CD4-positive, alpha-beta T cell treated with Interferon alpha-2 for 1 hour (primary cell): Measurements from ENCODE around the gene TNFSF10.

Experiments used
- DNase-seq, 2 donors: peaks; one replicate each; pipeline ENCODE4 v3.0.0-alpha.2; 2020 to 2022

Gene TNFSF10

DNA sequence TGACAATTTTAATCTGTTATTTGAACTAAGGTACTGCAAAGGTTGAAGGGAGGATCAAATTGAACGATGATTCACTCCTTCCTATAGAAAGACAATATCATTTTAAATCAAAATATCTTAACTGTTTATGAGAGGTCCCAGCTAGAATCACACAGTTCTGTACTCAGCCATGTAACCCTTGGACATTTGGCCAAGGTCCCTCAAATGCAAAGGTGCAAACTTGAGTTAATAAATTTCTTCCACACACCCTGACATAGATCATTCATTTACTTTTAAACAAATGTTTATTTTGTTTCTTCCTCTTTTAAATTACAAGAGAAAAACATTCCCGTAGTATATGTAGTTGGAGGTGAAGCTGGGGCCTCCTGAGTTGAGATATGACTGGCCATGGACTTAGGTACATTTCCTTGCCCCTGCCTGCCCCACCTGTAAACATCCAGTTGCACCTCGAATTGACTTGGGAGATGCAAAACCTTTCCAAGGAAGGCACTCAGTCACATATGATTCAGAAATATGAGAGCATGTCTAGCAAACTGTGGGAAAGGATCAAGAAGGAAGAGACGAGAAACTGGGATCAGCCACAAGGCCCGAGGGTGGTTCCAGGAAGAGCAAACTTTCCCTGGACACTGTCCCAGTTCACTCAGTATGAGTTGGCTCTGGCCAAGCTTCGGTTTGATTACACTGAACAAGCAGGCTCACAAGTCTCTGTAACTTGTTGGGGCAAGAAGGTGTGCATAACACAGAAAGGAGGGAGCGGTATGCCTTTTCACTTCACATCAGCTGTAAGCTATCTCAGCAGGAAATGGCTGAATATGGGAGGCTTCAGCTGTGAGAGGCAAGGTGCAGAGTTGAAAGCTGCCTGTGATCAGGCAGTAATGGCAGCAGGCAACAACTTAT is 6.7 kb downstream of the TNFSF10 start:
- peak; percentile 9 to 53 for DNase-seq

- DNase-seq, result peak in 1 of 2 donors; percentile 25
These were observed 7.9 kb downstream of the TNFSF10 start for GRCh38 chr3:172515130-172515918.

GRCh38 chr3:172514678-172515077 is 8.6 kb downstream of the TNFSF10 start:
- DNase-seq, result no peak

DNA sequence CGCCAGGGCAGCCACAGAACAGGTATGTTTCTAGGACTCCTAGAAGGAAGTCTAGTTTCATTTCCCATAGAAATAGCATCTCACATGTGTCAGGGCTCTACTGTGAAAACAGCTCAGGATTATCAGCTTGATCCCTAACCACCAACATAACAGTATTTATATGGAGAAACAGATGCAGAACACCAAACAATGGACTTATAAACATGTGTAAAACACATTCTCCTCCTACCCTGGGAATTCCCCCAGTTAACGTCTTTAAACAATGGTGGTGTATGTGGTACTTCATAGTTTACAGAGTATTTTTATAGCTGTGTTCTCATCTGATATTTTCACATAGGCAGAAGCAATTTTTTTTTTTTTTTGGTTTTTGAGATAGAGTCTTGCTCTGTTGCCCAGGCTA is 9.7 kb downstream of the TNFSF10 start:
- DNase-seq, result peak in 1 of 2 donors; percentile 68

DNA sequence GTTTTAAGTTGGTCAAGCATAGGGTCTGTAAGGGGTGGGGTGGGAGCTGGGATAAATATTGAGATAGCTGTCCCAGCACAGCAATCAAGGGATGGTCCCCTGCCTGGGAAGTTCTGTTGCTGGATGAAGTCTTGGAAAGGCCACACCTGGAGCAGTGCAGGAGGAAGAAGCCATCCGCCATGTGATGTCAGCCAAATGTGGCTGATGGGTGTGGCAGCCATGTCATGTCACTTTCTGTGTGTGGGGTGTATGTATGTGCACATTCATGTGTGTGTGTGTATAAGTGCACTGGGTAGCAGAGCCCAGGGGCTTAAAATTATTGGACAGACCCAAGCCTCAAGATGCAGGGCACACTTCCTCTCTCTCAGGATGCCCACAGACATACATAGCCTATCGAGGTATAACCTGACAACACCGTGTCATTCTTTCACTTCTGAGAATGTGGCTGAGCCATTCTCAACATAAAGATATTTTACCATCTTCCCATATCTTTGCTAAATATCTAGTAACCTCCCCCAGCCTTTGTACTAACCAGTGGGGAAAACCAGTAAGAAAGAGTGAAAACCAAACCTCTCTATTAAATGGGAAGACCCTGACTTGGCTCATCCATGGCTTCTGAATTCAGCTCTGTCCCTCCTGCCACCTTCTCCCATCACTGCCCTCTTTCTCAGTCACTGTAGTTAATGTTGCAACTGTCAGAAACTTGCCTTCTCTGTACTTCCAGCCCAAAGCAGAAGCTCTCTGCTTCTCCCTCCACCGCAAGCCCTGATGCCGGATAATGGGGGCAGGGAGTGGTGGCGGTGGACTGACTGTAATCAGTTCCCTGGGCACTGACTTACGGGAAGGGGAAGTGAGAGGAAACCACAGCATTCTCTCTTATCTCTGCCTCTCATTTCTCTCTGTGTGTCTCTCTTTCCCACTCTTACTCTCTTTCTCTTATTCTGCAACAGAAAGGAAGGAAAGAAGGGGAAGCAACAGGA is 11.2 kb downstream of the TNFSF10 start:
- DNase-seq, result peak; percentile 87 to 90

DNA sequence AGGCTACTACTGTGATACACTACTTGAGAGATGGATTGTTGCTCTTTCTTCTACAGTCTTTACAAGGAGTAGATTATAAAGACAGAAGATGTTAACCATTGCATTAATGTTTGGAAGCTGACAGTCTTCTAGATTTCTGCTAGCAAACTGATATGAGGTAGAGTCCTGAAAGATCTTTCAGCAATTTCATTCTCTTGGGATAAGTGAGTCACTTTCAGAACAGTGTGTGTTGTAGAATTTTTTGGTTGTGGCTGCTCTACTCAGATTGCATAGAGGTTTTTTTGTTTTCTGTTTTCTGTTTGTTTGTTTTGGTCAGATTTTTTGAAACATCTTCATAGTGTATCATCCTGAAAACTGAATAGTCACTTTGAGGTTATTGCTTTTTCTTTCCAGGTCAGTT is 17.1 kb downstream of the TNFSF10 start:
- no peak for DNase-seq

DNA sequence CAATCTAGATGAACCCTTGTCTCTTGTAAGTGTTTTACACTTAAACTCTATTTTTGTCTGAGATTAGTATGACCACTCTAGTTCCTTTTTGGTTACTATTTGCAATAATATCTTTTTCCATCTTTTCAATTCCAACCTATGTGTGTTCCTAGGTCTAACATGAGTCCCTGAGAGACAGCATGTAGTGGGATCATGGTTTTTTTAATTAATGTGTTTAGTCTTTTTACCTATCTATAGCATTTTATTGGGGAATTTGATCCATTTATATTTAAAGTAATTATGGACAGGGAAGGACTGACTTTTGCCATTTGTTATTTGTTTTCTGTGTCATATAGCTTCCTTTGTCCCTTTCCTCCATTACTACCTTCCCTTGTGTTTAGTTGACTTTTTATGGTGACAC is 21.7 kb downstream of the TNFSF10 start:
- no peak for DNase-seq

DNA sequence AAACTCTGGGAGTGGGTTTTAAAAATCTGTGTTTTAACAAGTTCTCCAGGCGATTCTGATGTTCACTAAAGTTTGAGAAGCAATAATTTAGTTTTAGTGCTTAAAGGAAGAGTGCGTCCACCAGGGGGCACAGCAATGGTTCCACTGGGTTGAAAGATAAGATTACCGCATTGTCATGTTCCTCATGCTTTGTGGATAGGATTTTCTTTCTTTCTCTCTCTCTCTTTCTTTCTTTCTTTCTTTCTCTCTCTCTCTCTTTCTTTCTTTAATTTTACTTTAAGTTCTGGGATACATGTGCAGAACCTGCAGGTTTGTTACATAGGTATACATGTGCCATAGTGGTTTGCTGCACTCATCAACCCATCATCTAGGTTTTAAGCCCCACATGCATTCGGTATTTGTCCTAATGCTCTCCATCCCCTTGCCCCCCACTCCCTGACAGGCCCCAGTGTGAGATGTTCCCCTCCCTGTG is 33.0 kb downstream of the TNFSF10 start:
- DNase-seq, result peak; percentile 79 to 85

- peak in 1 of 2 donors; percentile 27 for DNase-seq
These were observed 45.1 kb downstream of the TNFSF10 start for GRCh38 chr3:172478116-172478515.

DNA sequence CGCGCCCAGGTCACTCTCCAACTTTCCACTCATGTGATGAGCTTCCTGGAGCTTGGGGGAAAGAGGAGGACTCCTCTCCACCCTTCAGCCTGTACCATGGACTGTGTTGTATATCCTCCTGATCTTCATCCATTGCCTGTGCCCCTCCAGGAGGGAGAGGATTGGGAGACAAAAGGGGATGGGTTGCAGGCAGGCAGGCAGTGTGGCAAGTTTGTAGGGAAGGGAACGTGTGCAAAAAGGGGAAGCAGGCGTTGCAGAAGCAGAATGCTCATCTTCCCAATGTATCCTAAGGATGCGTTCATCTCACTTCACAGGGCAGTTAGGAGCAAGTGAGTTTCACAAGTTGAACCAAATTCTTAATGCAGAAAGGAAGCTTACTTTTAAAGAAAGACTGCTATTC is 46.9 kb downstream of the TNFSF10 start:
- DNase-seq, result no peak

- no peak for DNase-seq
These were observed 47.5 kb downstream of the TNFSF10 start for GRCh38 chr3:172475703-172476102.

GRCh38 chr3:172471903-172472302 is 51.3 kb downstream of the TNFSF10 start:
- no peak for DNase-seq

DNA sequence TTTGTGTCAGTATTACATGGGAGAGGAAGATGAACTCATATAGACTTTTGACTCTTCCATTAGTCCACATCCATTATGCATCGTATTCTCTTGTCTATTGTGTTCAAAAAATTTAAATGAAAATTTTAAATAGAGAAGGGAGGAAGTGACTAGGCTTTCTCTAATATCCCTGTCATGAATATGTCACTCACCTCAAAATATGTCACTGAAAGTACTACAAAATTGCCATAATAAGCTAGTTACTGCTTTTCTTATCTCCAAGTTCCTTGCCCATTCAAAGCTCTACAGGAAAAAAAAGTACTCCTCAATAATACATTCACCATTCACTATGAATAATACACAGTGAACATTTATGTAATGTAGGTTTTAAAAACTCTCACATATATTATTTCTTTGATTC is 52.6 kb downstream of the TNFSF10 start:
- DNase-seq, result no peak

DNA sequence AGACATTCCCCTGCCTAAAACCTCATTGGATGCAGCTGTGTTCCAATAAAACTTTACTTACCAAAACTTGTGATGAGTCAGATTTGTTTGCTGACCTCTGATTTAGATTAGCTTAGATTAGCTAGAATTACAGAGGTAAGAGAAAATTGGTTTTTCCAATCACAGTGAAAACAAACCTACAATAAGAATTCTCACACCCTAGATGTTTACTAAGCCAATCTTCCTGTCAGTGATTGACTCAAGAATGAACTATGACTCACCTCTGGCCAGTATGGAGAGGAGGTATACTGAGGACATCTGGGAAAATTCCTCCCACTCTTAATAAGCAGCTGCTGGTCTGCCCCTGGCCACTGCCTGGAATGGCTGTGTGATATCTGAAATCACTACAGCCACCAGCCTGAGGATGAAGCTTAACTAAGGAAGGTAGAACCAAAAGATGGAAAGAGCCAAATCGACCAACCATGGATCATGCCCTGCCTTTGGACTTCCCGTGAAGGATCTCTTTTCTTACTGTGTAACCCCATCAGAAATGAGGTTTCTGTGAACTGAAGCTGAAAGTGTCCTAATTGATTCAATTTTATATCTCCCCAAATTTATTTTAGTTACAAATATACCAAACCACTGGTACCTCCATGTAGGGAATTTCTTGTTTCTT is 55.9 kb downstream of the TNFSF10 start:
- DNase-seq, result no peak

DNA sequence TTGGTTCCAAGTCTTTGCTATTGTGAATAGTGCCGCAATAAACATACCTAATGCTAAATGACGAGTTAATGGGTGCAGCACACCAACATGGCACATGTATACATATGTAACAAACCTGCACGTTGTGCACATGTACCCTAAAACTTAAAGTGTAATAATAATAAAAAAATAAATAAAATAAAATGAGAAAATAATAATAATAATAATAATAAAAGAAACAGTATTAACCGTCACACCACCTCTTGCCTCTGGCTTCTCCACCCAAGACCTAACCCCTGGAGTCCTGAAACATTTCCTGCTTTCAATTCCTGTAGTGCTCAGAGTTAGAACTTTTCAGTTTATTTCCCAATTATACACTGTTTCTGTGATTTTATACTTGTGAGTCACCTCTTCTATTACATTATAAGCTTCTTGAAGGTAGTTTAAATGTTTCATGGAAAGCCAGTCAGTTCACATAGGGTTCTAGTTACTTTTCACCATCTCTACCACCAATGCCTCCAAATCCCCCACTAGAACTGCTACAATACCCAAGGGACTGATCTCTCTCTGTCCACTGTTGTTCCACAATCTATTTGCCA is 56.6 kb downstream of the TNFSF10 start:
- no peak for DNase-seq

DNA sequence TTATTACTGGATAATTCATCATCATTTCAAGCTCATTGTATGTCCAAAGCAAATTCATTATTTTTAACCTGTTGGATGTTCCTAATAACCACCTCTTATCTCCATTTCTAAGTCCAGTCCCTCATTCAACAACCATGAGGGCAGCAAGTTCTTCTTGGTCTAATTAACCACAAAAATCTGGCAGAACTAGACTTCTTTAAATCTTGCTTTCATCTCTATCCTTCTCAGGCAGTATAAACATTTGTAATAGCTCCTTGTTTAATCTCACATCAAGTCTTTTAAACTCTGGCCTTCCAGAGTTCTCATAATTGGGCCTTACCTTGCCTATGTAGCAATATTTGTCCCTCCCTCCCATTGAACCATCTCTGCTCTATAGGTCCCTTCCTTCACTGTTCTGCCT is 57.9 kb downstream of the TNFSF10 start:
- DNase-seq, result no peak

DNA sequence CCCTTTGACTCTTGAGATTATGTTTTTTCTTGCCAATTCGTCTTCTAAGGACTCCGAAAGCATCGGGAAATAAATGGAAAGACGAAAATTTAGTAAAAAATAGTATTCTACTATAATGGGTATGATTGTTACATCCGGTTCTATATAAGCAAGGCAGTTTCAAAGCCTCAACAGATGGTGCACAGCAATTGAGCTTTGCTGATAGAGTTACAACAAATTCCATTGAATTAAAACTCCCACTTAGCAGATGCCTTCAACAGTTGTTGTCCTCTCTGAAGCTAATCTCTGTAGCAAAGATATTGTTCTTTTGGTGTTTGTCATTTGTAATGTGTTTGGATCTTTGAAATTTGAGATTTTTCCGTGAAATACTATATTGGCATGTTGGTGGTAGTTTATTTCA is 58.9 kb downstream of the TNFSF10 start:
- no peak for DNase-seq

- DNase-seq, result peak in 1 of 2 donors; percentile 60
These were observed 61.6 kb downstream of the TNFSF10 start for GRCh38 chr3:172461530-172462138.

- no peak for DNase-seq
These were observed 66.8 kb downstream of the TNFSF10 start for GRCh38 chr3:172456404-172456803.
